Liver (tissue), 9 donors: ENCODE results near the gene DCLK2. TPM values are rescaled to one million over a fixed set of nuclear protein-coding genes. Genes with fewer than 3 reads are reported as not detected.

Experiments used
- DNase-seq: peaks from one replicate; pipeline ENCODE4 v3.0.0-alpha.2; 2017; ENCODE audit warnings: low spot score
- H3K27ac ChIP-seq, 2 donors: one replicate each; pipeline ENCODE4 v1.7.0; 2013; ENCODE audit warnings: inconsistent platforms in 2 of 2, low read length in 2 of 2, control low read depth in 1 of 2, low read depth in 1 of 2, mild to moderate bottlenecking in 1 of 2
- H3K27me3 ChIP-seq, 4 donors: one replicate each; pipeline versions ENCODE4 v1.6.1 to v1.7.0; 2013; ENCODE audit warnings: low read length in 3 of 4, inconsistent platforms in 1 of 4, mild to moderate bottlenecking in 1 of 4, moderate library complexity in 1 of 4; ENCODE audit not compliant: control insufficient read depth in 4 of 4, insufficient read depth in 4 of 4
- H3K36me3 ChIP-seq, 4 donors: one replicate each; pipeline versions ENCODE4 v1.6.1 to v1.7.0; 2013; ENCODE audit warnings: low read length in 3 of 4, mild to moderate bottlenecking in 3 of 4, low read depth in 1 of 4, moderate library complexity in 1 of 4; ENCODE audit not compliant: control insufficient read depth in 4 of 4, insufficient read depth in 3 of 4
- H3K4me1 ChIP-seq, 4 donors: one replicate each; pipeline versions ENCODE4 v1.6.1 to v1.7.0; 2013; ENCODE audit warnings: low read length in 3 of 4, mild to moderate bottlenecking in 3 of 4, moderate library complexity in 1 of 4; ENCODE audit not compliant: control insufficient read depth in 4 of 4, insufficient read depth in 4 of 4
- H3K4me3 ChIP-seq, 3 donors: one replicate each; pipeline versions ENCODE4 v1.6.1 to v1.7.0; 2013; ENCODE audit warnings: low read length in 3 of 3, control low read depth in 1 of 3, low read depth in 1 of 3, mild to moderate bottlenecking in 1 of 3
- H3K9ac ChIP-seq, 2 donors: one replicate each; pipeline ENCODE4 v1.7.0; 2013; ENCODE audit warnings: low read length in 2 of 2, mild to moderate bottlenecking in 2 of 2, moderate library complexity in 2 of 2, control low read depth in 1 of 2, low read depth in 1 of 2
- H3K9me3 ChIP-seq, 4 donors: one replicate each; pipeline versions ENCODE4 v1.6.1 to v1.7.0; 2013; ENCODE audit warnings: low read length in 3 of 4; ENCODE audit not compliant: control insufficient read depth in 4 of 4
- EGR1 ChIP-seq, 2 donors: IDR thresholded peaks; 2 replicates each; pipeline ENCODE4 v1.6.1; 2016 to 2018; ENCODE audit warnings: antibody characterized with exemption in 2 of 2, low read depth in 2 of 2
- FOXA1 ChIP-seq: IDR thresholded peaks from 2 replicates; pipeline ENCODE4 v1.6.1; 2016; ENCODE audit warnings: antibody characterized with exemption
- FOXA2 ChIP-seq: IDR thresholded peaks from 2 replicates; pipeline ENCODE4 v1.6.1; 2016; ENCODE audit warnings: antibody characterized with exemption
- GABPA ChIP-seq, 2 donors: IDR thresholded peaks in 1 of 2; conservative IDR thresholded peaks in 1 of 2; 2 replicates each; pipeline ENCODE4 v1.6.1; 2016; ENCODE audit warnings: antibody characterized with exemption in 2 of 2, mild to moderate bottlenecking in 1 of 2, moderate library complexity in 1 of 2
- HNF4A ChIP-seq, 2 donors: conservative IDR thresholded peaks; 2 replicates each; pipeline ENCODE4 v1.6.1; 2016; ENCODE audit warnings: antibody characterized with exemption in 2 of 2, mild to moderate bottlenecking in 2 of 2
- HNF4G ChIP-seq: IDR thresholded peaks from 2 replicates; pipeline ENCODE4 v1.6.1; 2016; ENCODE audit warnings: antibody characterized with exemption
- JUND ChIP-seq, 2 donors: IDR thresholded peaks; 2 replicates each; pipeline ENCODE4 v1.6.1; 2016; ENCODE audit warnings: antibody characterized with exemption in 2 of 2
- NR2F2 ChIP-seq: IDR thresholded peaks from 2 replicates; pipeline ENCODE4 v1.6.1; 2016; ENCODE audit warnings: antibody characterized with exemption
- RAD21 ChIP-seq, 2 donors: IDR thresholded peaks; 2 replicates each; pipeline ENCODE4 v1.6.1; 2016; ENCODE audit warnings: antibody characterized with exemption in 2 of 2, mild to moderate bottlenecking in 2 of 2
- RXRA ChIP-seq, 2 donors: IDR thresholded peaks; 2 replicates each; pipeline ENCODE4 v1.6.1; 2017 to 2018; ENCODE audit warnings: antibody characterized with exemption in 2 of 2, mild to moderate bottlenecking in 1 of 2
- SP1 ChIP-seq: IDR thresholded peaks from 2 replicates; pipeline ENCODE4 v1.6.1; 2018; ENCODE audit warnings: antibody characterized with exemption, mild to moderate bottlenecking
- TAF1 ChIP-seq: conservative IDR thresholded peaks from 2 replicates; pipeline ENCODE4 v1.6.1; 2016; ENCODE audit warnings: antibody characterized with exemption, mild to moderate bottlenecking
- YY1 ChIP-seq: IDR thresholded peaks from 2 replicates; pipeline ENCODE4 v1.6.1; 2016; ENCODE audit warnings: antibody characterized with exemption, mild to moderate bottlenecking
- WGBS: extraction: QIAGEN DNeasy Blood & Tissue Kit; methylation state at CpG from one replicate; pipeline ENCODE4 v1.1.7; 2013; 5-methylcytosine and 5-hydroxymethylcytosine counted together
- polyA plus RNA-seq, 2 donors: library from polyadenylated mRNA; stranded (reverse) in 1 of 2; unstranded in 1 of 2; fragments of 200-250 nt in 1 of 2; fragments of >200 nt in 1 of 2; fragmentation: Nextera tagmentation in 1 of 2; extraction: Ambion mirVana in 1 of 2; gene quantifications; one replicate each; pipeline versions ENCODE4 v1.2.1 to v1.2.3, GENCODE V29; 2013 to 2015
- total RNA-seq, 2 donors: library from RNA; depleted of rRNA; stranded (reverse); fragments of >200 nt; gene quantifications; one replicate each; pipeline ENCODE4 v1.2.3, GENCODE V29; 2014
- TF ChIP-seq, protein P1 (sequence below): IDR thresholded peaks from 2 replicates; pipeline ENCODE4 v1.6.1; 2016; ENCODE audit warnings: antibody characterized with exemption
- TF ChIP-seq, protein P2 (sequence below): fragments of 150-350 bp; IDR thresholded peaks from 2 replicates; pipeline ENCODE4 v1.5.1; 2017; ENCODE audit warnings: improper control_type of control experiment, low read depth, low read length; ENCODE audit not compliant: missing input control
- TF ChIP-seq, protein P3 (sequence below): IDR thresholded peaks from 2 replicates; pipeline ENCODE4 v1.6.1; 2016; ENCODE audit warnings: antibody characterized with exemption, mild to moderate bottlenecking
- TF ChIP-seq, protein P4 (sequence below): IDR thresholded peaks from 2 replicates; pipeline ENCODE4 v1.6.1; 2016; ENCODE audit warnings: antibody characterized with exemption
- TF ChIP-seq, protein P5 (sequence below): IDR thresholded peaks from 2 replicates; pipeline ENCODE4 v1.6.1; 2016; ENCODE audit warnings: antibody characterized with exemption
- donor health status: healthy.
- donor health status: healthy.
- donor health status: healthy.
- donor health status: healthy.
- donor health status: healthy.

The DCLK2 gene
- total and polyA plus RNA-seq, 4 donors, result 0.14 to 1.7 (median 0.50) TPM

DNA sequence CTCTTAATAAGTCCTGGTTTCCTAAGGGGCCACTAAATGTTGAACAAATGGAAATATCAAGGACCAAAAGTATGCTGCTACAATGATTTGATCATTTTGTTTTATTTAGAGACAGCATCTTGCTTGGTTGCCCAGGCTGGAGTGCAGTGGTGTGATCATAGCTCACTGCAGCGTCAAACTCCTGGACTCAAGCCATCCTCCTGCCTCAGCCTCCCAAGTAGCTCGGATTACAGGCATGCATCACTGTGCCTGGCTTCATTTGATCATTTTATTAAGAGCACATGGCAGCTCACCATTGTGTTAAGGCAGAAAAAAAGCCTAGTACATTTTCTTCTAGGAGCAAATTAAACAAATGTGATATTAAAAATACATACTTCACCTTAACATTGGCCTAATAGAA, 52.7 kb downstream of the DCLK2 start:
- Histone ChIP-seq H3K4me3 (no peak overlapping the region), H3K9ac (no peak overlapping the region), H3K9me3 (peaks cover 0 to 6% (median 0%) of the 10 kb centered on the region in 4 donors), H3K27ac (no peak overlapping the region), H3K36me3 (no peaks in the 10 kb centered on the region), H3K27me3 (peaks cover 0 to 3% (median 0%) of the 10 kb centered on the region in 4 donors), H3K4me1 (no peaks in the 10 kb centered on the region)
- TF ChIP-seq, protein P1, sequence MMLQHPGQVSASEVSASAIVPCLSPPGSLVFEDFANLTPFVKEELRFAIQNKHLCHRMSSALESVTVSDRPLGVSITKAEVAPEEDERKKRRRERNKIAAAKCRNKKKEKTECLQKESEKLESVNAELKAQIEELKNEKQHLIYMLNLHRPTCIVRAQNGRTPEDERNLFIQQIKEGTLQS, result no peak
- TF ChIP-seq, protein P2, sequence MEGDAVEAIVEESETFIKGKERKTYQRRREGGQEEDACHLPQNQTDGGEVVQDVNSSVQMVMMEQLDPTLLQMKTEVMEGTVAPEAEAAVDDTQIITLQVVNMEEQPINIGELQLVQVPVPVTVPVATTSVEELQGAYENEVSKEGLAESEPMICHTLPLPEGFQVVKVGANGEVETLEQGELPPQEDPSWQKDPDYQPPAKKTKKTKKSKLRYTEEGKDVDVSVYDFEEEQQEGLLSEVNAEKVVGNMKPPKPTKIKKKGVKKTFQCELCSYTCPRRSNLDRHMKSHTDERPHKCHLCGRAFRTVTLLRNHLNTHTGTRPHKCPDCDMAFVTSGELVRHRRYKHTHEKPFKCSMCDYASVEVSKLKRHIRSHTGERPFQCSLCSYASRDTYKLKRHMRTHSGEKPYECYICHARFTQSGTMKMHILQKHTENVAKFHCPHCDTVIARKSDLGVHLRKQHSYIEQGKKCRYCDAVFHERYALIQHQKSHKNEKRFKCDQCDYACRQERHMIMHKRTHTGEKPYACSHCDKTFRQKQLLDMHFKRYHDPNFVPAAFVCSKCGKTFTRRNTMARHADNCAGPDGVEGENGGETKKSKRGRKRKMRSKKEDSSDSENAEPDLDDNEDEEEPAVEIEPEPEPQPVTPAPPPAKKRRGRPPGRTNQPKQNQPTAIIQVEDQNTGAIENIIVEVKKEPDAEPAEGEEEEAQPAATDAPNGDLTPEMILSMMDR, result no peak
- TF ChIP-seq JUND (IDR thresholded peaks at IDR 0.05), result no peak
- TF ChIP-seq SP1, result no peak
- TF ChIP-seq FOXA2, result no peak
- TF ChIP-seq HNF4A (conservative IDR thresholded peaks at IDR 0.05), result no peak
- no peak for TF ChIP-seq FOXA1
- no peak for TF ChIP-seq TAF1
- TF ChIP-seq, protein P3, sequence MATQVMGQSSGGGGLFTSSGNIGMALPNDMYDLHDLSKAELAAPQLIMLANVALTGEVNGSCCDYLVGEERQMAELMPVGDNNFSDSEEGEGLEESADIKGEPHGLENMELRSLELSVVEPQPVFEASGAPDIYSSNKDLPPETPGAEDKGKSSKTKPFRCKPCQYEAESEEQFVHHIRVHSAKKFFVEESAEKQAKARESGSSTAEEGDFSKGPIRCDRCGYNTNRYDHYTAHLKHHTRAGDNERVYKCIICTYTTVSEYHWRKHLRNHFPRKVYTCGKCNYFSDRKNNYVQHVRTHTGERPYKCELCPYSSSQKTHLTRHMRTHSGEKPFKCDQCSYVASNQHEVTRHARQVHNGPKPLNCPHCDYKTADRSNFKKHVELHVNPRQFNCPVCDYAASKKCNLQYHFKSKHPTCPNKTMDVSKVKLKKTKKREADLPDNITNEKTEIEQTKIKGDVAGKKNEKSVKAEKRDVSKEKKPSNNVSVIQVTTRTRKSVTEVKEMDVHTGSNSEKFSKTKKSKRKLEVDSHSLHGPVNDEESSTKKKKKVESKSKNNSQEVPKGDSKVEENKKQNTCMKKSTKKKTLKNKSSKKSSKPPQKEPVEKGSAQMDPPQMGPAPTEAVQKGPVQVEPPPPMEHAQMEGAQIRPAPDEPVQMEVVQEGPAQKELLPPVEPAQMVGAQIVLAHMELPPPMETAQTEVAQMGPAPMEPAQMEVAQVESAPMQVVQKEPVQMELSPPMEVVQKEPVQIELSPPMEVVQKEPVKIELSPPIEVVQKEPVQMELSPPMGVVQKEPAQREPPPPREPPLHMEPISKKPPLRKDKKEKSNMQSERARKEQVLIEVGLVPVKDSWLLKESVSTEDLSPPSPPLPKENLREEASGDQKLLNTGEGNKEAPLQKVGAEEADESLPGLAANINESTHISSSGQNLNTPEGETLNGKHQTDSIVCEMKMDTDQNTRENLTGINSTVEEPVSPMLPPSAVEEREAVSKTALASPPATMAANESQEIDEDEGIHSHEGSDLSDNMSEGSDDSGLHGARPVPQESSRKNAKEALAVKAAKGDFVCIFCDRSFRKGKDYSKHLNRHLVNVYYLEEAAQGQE, result no peak
- no peak for TF ChIP-seq HNF4G
- no peak for TF ChIP-seq RXRA (IDR thresholded peaks at IDR 0.05)
- TF ChIP-seq, protein P4, sequence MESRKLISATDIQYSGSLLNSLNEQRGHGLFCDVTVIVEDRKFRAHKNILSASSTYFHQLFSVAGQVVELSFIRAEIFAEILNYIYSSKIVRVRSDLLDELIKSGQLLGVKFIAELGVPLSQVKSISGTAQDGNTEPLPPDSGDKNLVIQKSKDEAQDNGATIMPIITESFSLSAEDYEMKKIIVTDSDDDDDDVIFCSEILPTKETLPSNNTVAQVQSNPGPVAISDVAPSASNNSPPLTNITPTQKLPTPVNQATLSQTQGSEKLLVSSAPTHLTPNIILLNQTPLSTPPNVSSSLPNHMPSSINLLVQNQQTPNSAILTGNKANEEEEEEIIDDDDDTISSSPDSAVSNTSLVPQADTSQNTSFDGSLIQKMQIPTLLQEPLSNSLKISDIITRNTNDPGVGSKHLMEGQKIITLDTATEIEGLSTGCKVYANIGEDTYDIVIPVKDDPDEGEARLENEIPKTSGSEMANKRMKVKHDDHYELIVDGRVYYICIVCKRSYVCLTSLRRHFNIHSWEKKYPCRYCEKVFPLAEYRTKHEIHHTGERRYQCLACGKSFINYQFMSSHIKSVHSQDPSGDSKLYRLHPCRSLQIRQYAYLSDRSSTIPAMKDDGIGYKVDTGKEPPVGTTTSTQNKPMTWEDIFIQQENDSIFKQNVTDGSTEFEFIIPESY, result no peak
- no peak for TF ChIP-seq NR2F2
- TF ChIP-seq, protein P5, sequence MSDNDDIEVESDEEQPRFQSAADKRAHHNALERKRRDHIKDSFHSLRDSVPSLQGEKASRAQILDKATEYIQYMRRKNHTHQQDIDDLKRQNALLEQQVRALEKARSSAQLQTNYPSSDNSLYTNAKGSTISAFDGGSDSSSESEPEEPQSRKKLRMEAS, result no peak
- no peak for TF ChIP-seq GABPA (IDR thresholded peaks at IDR 0.05 in 1 of 2, conservative IDR thresholded peaks at IDR 0.05 in 1 of 2)
- WGBS, result 65% methylated on average over 2 of the region's 2 CpGs
- no peak for DNase-seq

DNA sequence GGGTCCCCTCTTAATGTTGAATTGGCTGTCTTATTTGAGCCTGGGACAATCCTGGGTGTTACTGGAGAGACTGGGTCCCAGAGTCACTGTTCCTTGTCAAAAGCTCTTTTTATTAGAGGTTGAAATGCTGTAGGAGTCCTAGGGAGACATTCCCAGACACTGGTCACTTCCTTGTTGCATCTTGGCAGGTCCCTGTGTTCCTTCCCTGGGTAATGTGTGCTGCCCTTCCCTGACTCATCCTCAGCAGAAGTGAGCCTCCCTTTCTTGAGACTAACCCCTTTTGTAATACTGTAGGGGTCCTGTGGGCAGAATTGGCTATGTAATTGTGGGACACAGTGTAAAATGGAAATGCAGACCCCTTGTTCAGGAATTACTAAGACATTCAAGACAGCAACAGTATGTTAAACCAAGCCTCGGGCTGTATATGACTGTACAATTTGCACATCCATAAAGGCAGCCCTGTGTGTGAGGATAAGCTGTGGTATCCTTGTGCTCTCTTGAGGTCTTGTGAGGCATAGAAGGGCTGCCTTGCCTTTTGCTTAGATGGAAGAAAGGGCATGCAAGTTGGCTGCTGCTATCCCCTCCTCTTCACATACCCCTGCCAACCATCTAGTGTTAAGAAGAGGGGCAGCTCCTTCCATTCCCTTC, 53.5 kb downstream of the DCLK2 start:
- no peak overlapping the region for H3K9ac ChIP-seq
- WGBS, result 91% methylated on average over 1 of the region's 1 CpG
- TF ChIP-seq, protein P3, result no peak
- TF ChIP-seq FOXA2 (no peak), SP1 (no peak), HNF4A (conservative IDR thresholded peaks at IDR 0.05) (no peak), HNF4G (no peak), NR2F2 (no peak), TAF1 (no peak), RAD21 (IDR thresholded peaks at IDR 0.05) (no peak), EGR1 (IDR thresholded peaks at IDR 0.05; ENCODE audit: low read depth in 2 of 2) (no peak), YY1 (no peak)
- TF ChIP-seq, protein P1, result no peak

More for the DNA sequence above, 53.5 kb downstream of the DCLK2 start:
- H3K4me1 ChIP-seq, result no peaks in the 10 kb centered on the region
- no peak overlapping the region for H3K4me3 ChIP-seq
- H3K27me3 ChIP-seq, result peaks cover 0 to 3% (median 0%) of the 10 kb centered on the region in 4 donors
- no peak overlapping the region for H3K27ac ChIP-seq
- no peaks in the 10 kb centered on the region for H3K36me3 ChIP-seq
- peaks cover 0 to 6% (median 0%) of the 10 kb centered on the region in 4 donors for H3K9me3 ChIP-seq
- no peak for DNase-seq
